Frontal cortex (tissue), 4 donors: Measurements from ENCODE around the gene TULP4. TPM values are rescaled to one million over a fixed set of nuclear protein-coding genes. Genes with fewer than 3 reads are reported as not detected.
"Not testable (repeated sequence)": the region's sequence is repeated elsewhere in the genome, so short reads cannot be mapped to it uniquely, and the experiment has no call there.

Experiments used
- DNase-seq, 2 donors: peaks; one replicate each; pipeline ENCODE4 v3.0.0; 2012; ENCODE audit warnings: low spot score in 2 of 2
- FAIRE-seq: peaks from 2 replicates; lab custom pipeline; 2012; peaks lifted over from hg19 to GRCh38; lab: Jason Lieb, UNC
- total RNA-seq: library from RNA; depleted of rRNA; stranded (reverse); fragments of >200 nt; gene quantifications from one replicate; pipeline ENCODE4 v1.2.3, GENCODE V29; 2014
- donor health status: control.
- donor health status: control.
- donor health status: control.

TULP4 gene
- total RNA-seq, 1 donor from 2014 or later, result 1,613 TPM

DNA sequence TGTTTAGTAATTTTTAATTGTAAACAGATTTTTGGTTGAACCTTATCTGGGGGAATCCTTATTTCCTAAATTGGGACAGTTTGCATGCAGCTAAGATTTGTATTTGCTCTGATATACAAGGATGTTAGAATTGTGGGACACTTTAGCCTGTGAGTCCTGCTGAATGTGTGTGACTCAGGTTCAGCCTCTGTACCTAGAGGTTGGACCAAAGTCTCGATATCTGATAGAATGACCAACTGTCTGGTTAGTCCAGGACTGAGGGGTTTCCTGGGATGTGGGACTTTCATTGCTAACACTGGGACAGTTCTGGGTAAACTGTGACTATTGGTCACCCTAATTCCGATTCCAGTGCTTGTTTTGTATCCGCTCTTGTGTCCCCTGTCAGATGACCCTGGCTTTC is 20.2 kb upstream of the TULP4 start:
- DNase-seq (no peak), FAIRE-seq (no peak)

DNA sequence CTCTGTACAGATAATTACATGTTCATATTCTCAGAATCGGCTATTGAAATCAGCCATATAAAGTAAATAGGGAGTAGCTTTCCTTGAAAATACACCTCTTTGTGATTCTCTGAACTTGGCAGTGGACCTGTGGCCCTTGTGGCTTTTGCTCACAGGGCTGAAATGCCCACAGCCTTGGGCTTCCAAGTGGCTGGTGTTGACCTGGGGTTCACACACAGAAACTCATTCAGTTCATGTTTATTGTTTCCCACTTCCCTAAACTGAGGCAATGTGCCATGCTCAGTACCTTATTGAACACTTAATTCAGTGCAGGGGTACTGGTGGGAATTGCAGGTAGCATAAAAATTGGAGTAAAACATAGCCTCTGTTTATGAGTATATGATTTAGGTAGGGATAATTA is 19.1 kb upstream of the TULP4 start:
- FAIRE-seq (no peak), DNase-seq (no peak)

DNA sequence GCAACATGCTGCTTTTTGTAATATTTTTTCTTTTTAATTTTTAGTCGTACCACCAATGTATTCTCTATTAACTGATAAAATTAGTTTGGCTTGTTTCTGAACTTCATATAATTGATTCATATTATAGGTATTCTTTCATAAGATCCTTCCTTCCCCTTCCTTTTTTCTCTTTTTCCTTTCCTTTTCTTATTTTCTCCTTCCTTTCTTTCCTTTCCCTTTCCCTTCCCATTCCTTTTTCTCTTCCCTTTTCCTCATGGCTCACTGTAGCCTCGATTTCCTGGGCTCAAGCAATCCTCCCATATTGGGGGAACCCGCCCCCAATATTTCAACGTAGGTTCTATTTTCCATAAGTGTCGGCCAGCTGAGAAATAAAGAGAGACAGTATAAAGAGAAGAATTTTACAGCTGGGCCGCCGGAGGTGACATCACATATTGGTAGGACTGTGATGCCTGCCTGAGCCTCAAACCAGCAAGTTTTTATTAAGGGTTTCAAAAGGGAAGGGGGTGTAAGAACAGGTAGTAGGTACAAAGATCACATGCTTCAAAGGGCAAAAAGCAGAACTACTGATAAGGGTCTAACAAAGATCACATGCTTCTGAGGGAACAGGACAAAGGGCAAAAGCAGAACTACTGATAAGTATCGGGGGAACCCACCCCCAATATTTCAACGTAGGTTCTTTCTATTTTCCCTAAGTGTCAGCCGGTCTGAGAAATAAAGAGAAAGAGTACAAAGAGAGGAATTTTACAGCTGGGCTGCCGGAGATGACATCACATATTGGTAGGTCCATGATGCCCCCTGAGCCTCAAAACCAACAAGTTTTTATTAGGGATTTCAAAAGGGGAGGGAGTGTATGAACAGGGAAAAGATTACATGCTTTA is 16.1 kb upstream of the TULP4 start:
- FAIRE-seq, result not testable (repeated sequence)

DNA sequence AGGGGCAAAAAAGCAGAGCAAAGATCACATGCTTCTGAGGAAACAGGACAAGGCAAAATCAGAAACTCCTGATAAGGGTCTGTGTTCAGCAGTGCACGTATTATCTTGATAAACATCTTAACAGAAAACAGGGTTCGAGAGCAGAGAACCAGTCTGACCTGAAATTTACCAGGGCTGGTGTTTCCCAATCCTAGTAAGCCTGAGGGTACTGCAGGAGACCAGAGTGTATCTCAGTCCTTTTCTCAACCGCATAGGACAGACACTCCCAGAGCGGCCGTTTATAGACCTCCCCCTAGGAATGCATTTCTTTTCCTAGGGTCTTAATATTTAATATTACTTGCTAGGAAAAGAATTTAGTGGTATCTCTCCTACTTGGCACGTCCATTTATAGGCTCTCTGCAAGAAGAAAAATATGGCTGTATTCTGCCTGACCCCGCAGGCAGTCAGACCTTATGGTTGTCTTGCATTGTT is 15.4 kb upstream of the TULP4 start:
- FAIRE-seq, DNase-seq: not testable (repeated sequence)

More for the DNA sequence above, 16.1 kb upstream of the TULP4 start:
- DNase-seq, result not testable (repeated sequence)

DNA sequence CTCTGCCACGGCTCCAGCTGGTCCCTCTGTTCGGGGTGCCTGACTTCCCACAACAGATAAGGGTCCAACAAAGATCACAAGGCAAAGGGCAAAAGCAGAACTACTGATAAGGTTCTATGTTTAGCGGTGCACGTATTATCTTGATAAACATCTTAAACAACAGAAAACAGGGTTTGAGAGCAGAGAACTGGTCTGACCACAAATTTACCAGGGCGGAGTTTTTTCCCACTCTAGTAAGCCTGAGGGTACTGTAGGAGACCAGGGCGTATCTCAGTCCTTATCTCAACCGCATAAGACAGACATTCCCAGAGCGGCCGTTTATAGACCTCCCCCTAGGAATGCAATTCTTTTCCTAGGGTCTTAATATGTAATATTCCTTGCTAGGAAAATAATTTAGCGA is 14.6 kb upstream of the TULP4 start:
- FAIRE-seq, DNase-seq: not testable (repeated sequence)

DNA sequence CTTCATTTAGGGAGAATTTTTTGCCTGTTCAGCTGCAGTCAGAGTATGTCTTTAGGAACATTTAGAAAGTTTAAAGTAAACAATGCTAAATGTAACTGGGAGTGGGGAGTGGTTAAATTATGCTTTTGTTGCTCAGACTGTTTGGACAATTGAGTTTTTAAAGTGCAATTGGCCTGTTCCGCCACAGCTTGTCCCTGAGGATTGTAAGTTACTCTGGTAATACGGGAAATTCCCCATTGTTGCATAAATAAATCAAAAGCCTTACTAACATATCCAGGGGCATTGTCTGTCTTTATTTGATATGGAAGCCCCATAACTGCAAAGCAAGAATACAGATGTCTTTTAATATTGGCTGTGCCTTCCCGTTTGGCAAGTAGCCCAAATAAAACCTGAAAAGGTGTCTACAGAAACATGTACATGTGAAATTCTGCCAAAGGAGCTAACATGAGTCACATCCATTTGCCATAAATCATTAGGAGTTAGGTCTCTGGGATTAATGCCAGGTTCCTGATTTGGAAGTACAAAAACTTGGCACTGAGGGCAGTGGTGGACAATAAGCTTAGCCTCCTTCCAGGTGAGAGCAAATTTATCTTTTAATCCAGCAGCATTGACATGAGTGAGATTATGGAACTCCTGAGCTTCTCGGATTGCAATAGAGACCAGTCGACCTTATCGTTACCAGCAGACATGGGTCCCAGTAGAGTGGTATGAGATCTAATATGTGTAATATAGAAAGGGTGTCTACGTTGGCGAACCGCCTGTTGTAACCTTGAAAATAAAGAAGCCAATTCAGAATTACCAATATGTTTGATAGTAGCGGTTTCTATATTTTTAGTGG is 11.7 kb upstream of the TULP4 start:
- FAIRE-seq, DNase-seq: not testable (repeated sequence)

DNA sequence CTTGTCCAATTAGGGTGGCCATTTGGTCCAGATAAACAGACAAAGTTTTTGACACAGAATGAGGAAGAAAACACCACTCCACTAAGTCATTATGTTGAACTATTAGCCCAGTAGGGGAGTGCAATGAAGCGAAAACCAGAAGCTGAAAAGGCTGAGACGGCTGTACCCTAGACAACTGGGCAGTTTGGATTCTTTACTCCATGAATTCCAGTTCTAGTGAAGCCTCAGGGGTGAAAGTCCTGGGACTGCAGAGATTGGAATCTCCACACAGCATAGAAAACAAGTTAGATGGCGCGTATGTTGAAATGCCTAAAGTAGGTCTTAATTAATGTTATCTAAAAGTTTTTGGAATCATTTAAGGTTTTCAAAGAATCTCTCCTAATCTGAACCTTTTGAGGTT is 10.7 kb upstream of the TULP4 start:
- DNase-seq, FAIRE-seq: not testable (repeated sequence)

DNA sequence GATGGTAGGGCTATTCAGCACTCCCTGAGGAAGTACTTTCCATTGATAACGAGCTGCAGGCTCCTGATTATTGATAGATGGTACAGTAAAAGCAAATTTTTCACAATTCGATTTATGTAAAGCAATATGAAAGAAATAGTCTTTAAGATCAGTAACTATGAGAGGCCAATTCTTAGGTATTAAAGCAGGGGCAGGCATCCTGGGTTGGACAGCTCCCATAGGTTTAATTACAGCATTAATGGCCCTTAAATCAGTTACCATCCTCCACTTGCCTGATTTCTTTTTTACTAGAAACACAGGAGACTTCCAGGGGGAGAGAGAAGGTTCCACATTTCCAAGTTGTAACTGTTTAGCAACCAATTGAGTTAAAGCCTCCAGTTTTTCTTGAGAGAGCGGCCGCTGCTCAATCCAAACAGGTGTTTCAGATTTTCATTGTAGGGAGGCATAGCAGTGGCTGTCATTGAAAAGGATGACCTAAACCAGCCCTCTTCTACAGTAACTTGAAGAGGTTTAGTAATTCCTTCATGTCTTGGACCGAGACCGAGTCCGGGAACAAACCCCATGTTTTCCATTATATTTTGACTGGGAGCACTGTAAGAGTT is 10.0 kb upstream of the TULP4 start:
- DNase-seq, FAIRE-seq: not testable (repeated sequence)

DNA sequence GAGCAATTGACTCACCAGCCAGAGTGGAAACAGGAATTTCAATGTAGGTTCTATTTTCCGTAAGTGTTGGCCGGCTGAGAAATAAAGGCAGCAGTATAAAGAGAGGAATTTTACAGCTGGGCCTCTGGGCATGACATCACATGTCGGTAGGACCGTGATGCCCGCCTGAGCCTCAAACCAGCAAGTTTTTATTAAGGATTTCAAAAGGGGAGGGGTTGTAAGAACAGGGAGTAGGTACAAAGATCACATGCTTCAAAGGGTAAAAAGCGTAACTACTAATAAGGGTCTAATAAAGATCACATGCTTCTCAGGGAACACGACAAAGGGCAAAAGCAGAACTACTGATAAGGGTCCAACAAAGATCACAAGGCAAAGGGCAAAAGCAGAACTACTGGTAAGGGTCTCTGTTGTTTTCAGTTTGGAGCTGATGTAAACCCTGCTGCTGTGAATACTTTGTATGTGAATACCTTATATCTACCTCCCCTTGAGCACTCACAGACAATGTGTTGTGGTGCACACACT is 9.0 kb upstream of the TULP4 start:
- FAIRE-seq, result no peak
- DNase-seq, result no peak

DNA sequence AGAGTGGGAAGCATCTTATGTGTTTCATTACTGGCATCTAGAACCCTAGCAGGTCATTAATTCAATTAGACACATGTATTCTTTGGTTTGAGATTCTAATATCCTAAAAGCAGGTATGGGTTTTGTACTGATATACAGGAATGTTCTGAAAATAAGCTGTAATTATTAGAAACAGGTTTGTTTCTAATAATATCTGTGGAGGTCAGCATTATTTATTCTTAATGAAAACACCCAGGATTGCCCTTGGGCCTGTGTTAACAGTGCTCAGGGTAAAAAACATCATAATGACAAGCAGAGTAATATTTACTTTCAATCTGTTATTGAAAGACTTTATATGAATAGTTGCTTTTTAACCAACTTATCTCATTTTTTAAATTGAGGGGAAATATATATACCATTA is 8.0 kb upstream of the TULP4 start:
- FAIRE-seq (no peak), DNase-seq (no peak)

DNA sequence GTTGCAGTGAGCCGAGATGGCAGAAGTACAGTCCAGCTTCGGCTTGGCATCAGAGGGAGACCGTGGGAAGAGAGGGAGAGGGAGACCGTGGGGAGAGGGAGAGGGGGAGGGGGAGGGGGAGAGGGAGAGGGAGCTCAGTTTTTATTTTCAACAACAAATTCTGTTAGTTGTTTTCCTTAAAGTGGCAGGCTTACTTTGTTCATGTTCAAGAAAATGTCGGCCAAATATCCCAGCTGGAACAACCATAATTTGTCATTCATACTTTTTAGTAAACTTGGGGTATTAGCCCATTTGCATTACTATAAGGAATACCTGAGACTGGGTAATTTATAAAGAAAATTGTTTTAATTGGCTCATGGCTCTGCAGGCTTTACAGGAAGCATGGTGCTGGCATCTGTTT is 2.5 kb upstream of the TULP4 start:
- FAIRE-seq, result no peak
- no peak for DNase-seq

DNA sequence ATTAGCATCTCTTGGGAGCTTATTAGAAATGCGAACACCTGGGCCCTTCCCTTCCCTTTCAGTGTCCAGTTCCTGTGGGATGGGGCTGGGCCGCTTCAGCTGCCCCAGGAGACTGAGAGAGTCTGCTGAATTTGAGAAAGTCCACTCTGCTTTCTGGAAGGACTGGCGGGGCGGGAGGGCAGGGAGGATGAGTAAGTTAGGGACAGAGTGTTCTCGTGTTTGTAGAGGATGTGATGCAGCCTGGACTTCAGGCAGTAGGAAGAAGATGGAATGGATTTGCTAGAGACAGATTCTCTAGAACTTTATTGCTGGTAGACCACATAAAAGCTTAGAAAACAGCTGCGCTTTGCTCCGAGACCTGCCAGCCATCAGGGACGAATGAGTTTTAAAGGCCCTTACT is 1.1 kb upstream of the TULP4 start:
- no peak for FAIRE-seq

DNA sequence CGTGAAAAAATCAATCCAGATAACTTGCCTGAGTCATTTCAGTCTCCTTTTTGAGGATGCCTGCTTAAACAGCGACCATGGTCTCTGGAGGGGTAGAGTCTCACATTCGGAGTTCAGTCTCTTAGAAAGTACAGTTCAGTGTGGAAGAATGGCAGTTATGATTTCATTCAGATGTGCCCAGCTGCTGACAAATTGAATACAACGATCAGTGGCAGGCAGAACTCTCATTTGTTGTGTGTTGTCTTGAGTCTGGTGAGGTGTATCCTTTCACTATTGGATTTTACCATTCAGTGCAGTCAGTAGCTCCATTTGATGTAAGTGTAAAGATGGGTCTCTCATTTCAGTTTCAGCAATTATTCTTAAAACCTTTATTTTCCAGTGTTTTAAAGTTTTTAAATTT is 639 bp upstream of the TULP4 start:
- DNase-seq (no peak), FAIRE-seq (no peak)

More for the DNA sequence above, 1.1 kb upstream of the TULP4 start:
- DNase-seq, result no peak

DNA sequence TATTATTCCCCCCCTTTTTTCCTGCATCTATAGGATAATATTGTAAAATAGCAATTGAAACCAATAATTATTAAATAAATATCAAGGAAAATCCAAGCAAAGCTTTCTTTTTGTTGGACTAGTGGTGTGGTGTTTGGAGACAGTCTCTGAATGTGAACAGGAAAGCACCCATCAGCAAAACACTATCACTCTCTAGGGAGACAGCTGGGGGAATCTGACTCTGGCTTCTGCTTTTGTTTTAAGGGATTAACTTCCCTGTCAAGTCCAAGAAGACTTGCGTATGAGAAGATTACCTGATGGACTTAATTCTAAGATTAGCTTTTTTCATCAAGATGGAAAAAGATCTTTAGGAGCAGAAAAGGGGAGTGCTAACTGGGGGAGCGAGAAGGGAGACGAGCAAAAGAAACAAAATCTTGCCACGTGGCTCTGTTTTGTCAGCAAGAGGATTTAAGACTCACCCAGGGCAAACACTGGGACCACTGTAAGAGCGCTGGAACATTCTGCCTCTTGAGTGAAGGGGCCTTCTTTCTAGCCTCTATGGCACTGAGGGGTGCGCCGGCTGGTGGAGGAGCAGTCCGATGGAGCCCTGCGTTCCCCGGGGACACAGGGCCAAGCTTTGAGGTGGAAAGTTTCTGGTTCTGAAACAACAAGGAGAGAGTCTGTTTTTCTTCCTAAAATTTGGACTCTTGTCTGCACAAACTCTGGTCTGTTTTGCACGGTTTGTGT is 570 bp downstream of the TULP4 start:
- DNase-seq (peak in 1 of 2 donors; percentile 16), FAIRE-seq (no peak)

DNA sequence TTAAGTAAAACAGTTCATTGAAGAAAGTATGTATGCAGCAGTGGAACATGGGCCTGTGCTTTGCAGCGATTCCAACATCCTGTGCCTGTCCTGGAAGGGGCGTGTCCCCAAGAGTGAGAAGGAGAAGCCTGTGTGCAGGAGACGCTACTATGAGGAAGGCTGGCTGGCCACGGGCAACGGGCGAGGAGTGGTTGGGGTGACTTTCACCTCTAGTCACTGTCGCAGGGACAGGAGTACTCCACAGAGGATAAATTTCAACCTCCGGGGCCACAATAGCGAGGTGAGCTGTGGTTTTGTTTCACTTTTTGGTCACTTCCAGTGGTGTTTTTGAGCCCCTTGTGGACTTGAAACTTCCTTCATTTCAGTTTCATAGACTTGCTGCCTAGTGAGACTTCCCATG is 1.7 kb downstream of the TULP4 start:
- DNase-seq (no peak), FAIRE-seq (no peak)

DNA sequence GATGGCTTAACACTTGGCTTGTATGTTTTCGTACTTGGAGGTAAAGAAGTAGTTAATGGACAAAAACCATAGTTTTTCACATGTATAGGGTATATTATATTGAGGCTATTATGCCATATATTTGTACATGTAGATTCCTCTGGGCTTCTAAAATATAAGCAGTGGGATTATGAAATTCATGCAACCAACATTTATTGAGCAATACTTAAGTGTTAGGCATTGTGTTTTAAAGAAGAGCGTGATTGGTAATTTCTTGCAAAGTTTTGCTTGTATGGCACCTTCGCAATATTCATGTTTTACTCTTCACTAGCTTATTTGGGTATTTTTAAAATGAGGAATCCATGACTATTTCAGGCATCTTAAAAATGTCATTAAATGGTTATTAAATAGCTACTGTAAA is 2.5 kb downstream of the TULP4 start:
- no peak for DNase-seq
- no peak for FAIRE-seq

DNA sequence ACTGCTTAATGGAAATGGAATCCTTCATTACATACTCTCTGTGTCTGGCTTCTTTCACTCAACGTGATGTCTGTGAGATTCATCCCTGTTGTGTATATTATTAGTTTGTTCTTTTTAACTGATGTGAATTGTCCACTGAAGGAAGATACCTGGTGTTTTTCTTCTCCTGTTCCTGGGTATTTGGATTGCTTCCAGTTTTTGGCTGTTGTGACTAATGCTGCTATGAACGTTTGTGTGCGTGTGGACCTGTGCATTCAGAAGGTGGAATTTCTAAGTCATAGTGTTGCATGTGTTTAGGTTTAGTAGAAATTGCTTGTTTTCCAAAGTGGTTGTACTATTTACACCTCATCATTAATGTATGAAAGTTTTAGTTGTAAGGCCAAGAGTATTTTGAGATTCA is 3.8 kb downstream of the TULP4 start:
- FAIRE-seq, result no peak
- no peak for DNase-seq

DNA sequence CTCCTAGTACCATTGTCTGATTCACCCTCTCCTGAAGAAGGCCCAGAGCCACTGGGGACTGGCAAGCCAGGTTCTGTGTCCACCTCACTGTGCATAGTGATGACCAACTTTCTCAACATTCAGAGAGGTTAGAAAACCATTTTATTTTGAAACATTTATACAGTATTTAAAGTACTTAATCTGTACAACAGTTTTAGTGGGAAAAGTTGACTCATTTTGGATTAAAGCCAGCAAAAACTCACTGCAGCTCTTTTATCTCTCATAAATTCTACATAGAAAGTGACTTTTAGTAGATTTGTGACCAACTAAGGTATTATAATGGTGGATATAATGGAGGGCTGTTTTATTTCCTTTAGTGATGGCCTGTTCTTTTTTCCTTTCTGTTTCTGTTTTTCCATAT is 9.7 kb downstream of the TULP4 start:
- FAIRE-seq (no peak), DNase-seq (no peak)

DNA sequence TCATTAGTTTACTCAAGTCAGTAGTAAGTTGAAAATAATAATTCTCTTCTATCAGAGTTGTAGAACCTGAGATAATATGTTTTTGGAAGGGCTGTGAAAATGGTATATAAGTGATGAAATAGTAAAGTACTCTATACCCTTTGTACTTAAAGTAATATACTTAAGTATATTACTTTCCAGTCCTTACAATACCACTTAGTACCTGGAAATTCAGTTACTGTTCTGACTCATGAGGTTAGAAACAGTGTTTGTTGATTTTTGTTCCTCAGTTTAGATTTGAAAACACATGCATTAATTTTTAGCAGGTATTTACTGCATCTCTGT is 10.1 kb downstream of the TULP4 start:
- DNase-seq, result no peak
- no peak for FAIRE-seq
